ENCODE data around the gene RAB3C.
A peak's percentile ranks its signal among the peaks of the same experiment; 100 is the strongest.

The RAB3C gene

GRCh38 chr5:58887311-58887710, 304.4 kb downstream of the RAB3C start:
- ChIA-PET CTCF (interaction anchor here (0.6 to 1.9 kb wide), 10 partner anchors 10 to 1599 kb away, joined by 3 to 10 read pairs (median 5); no protein-coding TSS in a partner anchor), POLR2A (no interaction called here)
- no peak for TF ChIP-seq NFRKB (IDR thresholded peaks at IDR 0.05)
- TF ChIP-seq LEF1 (IDR thresholded peaks at IDR 0.05; ENCODE audit: borderline replicate concordance) = no peak
- no peak for TF ChIP-seq HDGF (IDR thresholded peaks at IDR 0.05; ENCODE audit: borderline replicate concordance)

GRCh38 chr5:58887721-58888409, 305.0 kb downstream of the RAB3C start:
- TF ChIP-seq FOXM1 (IDR thresholded peaks at IDR 0.05; ENCODE audit: borderline replicate concordance) (no peak), L3MBTL2 (conservative IDR thresholded peaks at IDR 0.05) (no peak), CTBP1 (IDR thresholded peaks at IDR 0.05; ENCODE audit: borderline replicate concordance) (no peak), SUZ12 (IDR thresholded peaks at IDR 0.05) (no peak), ZNF384 (IDR thresholded peaks at IDR 0.05) (no peak), HDGF (IDR thresholded peaks at IDR 0.05; ENCODE audit: borderline replicate concordance) (no peak), TARDBP (IDR thresholded peaks at IDR 0.05) (no peak), ELF4 (IDR thresholded peaks at IDR 0.05) (no peak)
- ChIA-PET POLR2A (no interaction called here), CTCF (interaction anchor here (0.6 kb wide), 1 partner anchor 934 kb away, joined by 3 read pairs; no protein-coding TSS in a partner anchor)
- DNase-seq (ENCODE audit: extremely low spot score) = no peak

More at GRCh38 chr5:58887311-58887710, 304.4 kb downstream of the RAB3C start:
- no peak for DNase-seq (ENCODE audit: extremely low spot score)

- TF ChIP-seq ZNF384 (IDR thresholded peaks at IDR 0.05) (no peak), ARNT (IDR thresholded peaks at IDR 0.05) (no peak), TARDBP (IDR thresholded peaks at IDR 0.05) (no peak), L3MBTL2 (conservative IDR thresholded peaks at IDR 0.05) (no peak), NFRKB (IDR thresholded peaks at IDR 0.05) (no peak), CTBP1 (IDR thresholded peaks at IDR 0.05; ENCODE audit: borderline replicate concordance) (no peak), HDGF (IDR thresholded peaks at IDR 0.05; ENCODE audit: borderline replicate concordance) (no peak), ELF4 (IDR thresholded peaks at IDR 0.05) (no peak), FOXK2 (IDR thresholded peaks at IDR 0.05) (no peak), FOXM1 (IDR thresholded peaks at IDR 0.05; ENCODE audit: borderline replicate concordance) (no peak), FOXA1 (IDR thresholded peaks at IDR 0.05) (no peak), PKNOX1 (IDR thresholded peaks at IDR 0.05) (no peak), SP1 (IDR thresholded peaks at IDR 0.05) (no peak)
- no peak for DNase-seq (ENCODE audit: extremely low spot score)
- CTCF ChIA-PET = interaction anchor here (1.8 kb wide), 1 partner anchor 12 kb away, joined by 4 read pairs; no protein-coding TSS in a partner anchor
- POLR2A ChIA-PET = interaction anchor here (0.7 kb wide), 1 partner anchor 288 kb away, joined by 3 read pairs; no protein-coding TSS in a partner anchor
Observed at GRCh38 chr5:58890265-58890664, 307.4 kb downstream of the RAB3C start.

- POLR2A ChIA-PET = interaction anchor here (0.7 kb wide), 1 partner anchor 287 kb away, joined by 3 read pairs; no protein-coding TSS in a partner anchor
- CTCF ChIA-PET = interaction anchor here (0.9 to 2.3 kb wide), 7 partner anchors 12 to 299 kb away, joined by 3 to 8 read pairs (median 4); no protein-coding TSS in a partner anchor
- no peak for DNase-seq (ENCODE audit: extremely low spot score)
- TF ChIP-seq ARNT (IDR thresholded peaks at IDR 0.05) = no peak
- TF ChIP-seq ZNF384 (IDR thresholded peaks at IDR 0.05) = no peak
- no peak for TF ChIP-seq CTBP1 (IDR thresholded peaks at IDR 0.05; ENCODE audit: borderline replicate concordance)
- TF ChIP-seq FOXM1 (IDR thresholded peaks at IDR 0.05; ENCODE audit: borderline replicate concordance) = no peak
- no peak for TF ChIP-seq FOXK2 (IDR thresholded peaks at IDR 0.05)
- no peak for TF ChIP-seq ELF4 (IDR thresholded peaks at IDR 0.05)
- TF ChIP-seq SUZ12 (IDR thresholded peaks at IDR 0.05) = no peak
- no peak for TF ChIP-seq LEF1 (IDR thresholded peaks at IDR 0.05; ENCODE audit: borderline replicate concordance)
- no peak for TF ChIP-seq BHLHE40 (IDR thresholded peaks at IDR 0.05; ENCODE audit: borderline replicate concordance)
- TF ChIP-seq PKNOX1 (IDR thresholded peaks at IDR 0.05) = no peak
- no peak for TF ChIP-seq SP1 (IDR thresholded peaks at IDR 0.05)
- TF ChIP-seq L3MBTL2 (conservative IDR thresholded peaks at IDR 0.05) = no peak
- no peak for TF ChIP-seq NFRKB (IDR thresholded peaks at IDR 0.05)
Observed at GRCh38 chr5:58890701-58891085, 307.8 kb downstream of the RAB3C start.

- POLR2A ChIA-PET = interaction anchor here (0.6 to 0.9 kb wide), 2 partner anchors 130 to 1472 kb away, joined by 3 read pairs; no protein-coding TSS in a partner anchor
- no peak for TF ChIP-seq FOXK2 (IDR thresholded peaks at IDR 0.05)
- CTCF ChIA-PET = interaction anchor here (0.6 to 2.3 kb wide), 15 partner anchors 9 to 439 kb away, joined by 3 to 10 read pairs (median 3); no protein-coding TSS in a partner anchor
Observed at GRCh38 chr5:58891086-58891970, 308.5 kb downstream of the RAB3C start.

GRCh38 chr5:58891971-58892343, 309.1 kb downstream of the RAB3C start:
- CTCF ChIA-PET = interaction anchor here (0.6 to 2.3 kb wide), 10 partner anchors 11 to 438 kb away, joined by 3 to 10 read pairs (median 3); no protein-coding TSS in a partner anchor
- POLR2A ChIA-PET = interaction anchor here (0.6 to 0.9 kb wide), 2 partner anchors 129 to 1473 kb away, joined by 3 read pairs; no protein-coding TSS in a partner anchor
- DNase-seq (ENCODE audit: extremely low spot score) = no peak
- no peak for TF ChIP-seq ARNT (IDR thresholded peaks at IDR 0.05)
- TF ChIP-seq CTBP1 (IDR thresholded peaks at IDR 0.05; ENCODE audit: borderline replicate concordance) = no peak
- no peak for TF ChIP-seq HDGF (IDR thresholded peaks at IDR 0.05; ENCODE audit: borderline replicate concordance)
- TF ChIP-seq FOXK2 (IDR thresholded peaks at IDR 0.05) = no peak
- no peak for TF ChIP-seq LEF1 (IDR thresholded peaks at IDR 0.05; ENCODE audit: borderline replicate concordance)
- no peak for TF ChIP-seq ELF4 (IDR thresholded peaks at IDR 0.05)
- no peak for TF ChIP-seq BHLHE40 (IDR thresholded peaks at IDR 0.05; ENCODE audit: borderline replicate concordance)
- no peak for TF ChIP-seq FOXM1 (IDR thresholded peaks at IDR 0.05; ENCODE audit: borderline replicate concordance)
- no peak for TF ChIP-seq FOXA1 (IDR thresholded peaks at IDR 0.05)

More at GRCh38 chr5:58891086-58891970, 308.5 kb downstream of the RAB3C start:
- peak; percentile 71 for DNase-seq (ENCODE audit: extremely low spot score)

Data from HEK293T (cell line).